ENCODE measurements around the gene GLT8D1. TPM values are rescaled to one million over a fixed set of nuclear protein-coding genes. Genes with fewer than 3 reads are reported as not detected.
"Not testable (repeated sequence)": the region's sequence is repeated elsewhere in the genome, so short reads cannot be mapped to it uniquely, and the experiment has no call there.

GLT8D1 gene
- total RNA-seq, 1 donor from 2014 or later = 79.8 TPM

GRCh38 chr3:52742418-52743041 is 36.9 kb upstream of the GLT8D1 start:
- Mint-ChIP-seq H3K9me3 (ENCODE audit: low read depth) (no peaks in the 10 kb centered on the region), H3K36me3 (ENCODE audit: insufficient read depth) (peaks cover 40% of the 10 kb centered on the region), H3K27me3 (no peaks in the 10 kb centered on the region), H3K4me3 (ENCODE audit: low read depth) (no peak overlapping the region), H3K27ac (no peak overlapping the region), H3K4me1 (ENCODE audit: low read depth) (no peaks in the 10 kb centered on the region)
- no peak for DNase-seq (ENCODE audit: low spot score, unreplicated experiment)
- TF ChIP-seq CTCF (IDR thresholded peaks at IDR 0.05; ENCODE audit: unreplicated experiment) = peak; percentile 54

GRCh38 chr3:52739730-52740129 is 34.1 kb upstream of the GLT8D1 start:
- peaks cover 40% of the 10 kb centered on the region for H3K36me3 Mint-ChIP-seq (ENCODE audit: insufficient read depth)
- H3K4me3 Mint-ChIP-seq (ENCODE audit: low read depth) = no peak overlapping the region
- no peak for DNase-seq (ENCODE audit: low spot score, unreplicated experiment)
- no peaks in the 10 kb centered on the region for H3K27me3 Mint-ChIP-seq
- no peaks in the 10 kb centered on the region for H3K4me1 Mint-ChIP-seq (ENCODE audit: low read depth)
- H3K9me3 Mint-ChIP-seq (ENCODE audit: low read depth) = no peaks in the 10 kb centered on the region
- TF ChIP-seq CTCF (IDR thresholded peaks at IDR 0.05; ENCODE audit: unreplicated experiment) = no peak
- no peak overlapping the region for H3K27ac Mint-ChIP-seq

- no peak overlapping the region for H3K27ac Mint-ChIP-seq
- DNase-seq (ENCODE audit: low spot score, unreplicated experiment) = no peak
- no peak overlapping the region for H3K4me3 Mint-ChIP-seq (ENCODE audit: low read depth)
- no peaks in the 10 kb centered on the region for H3K27me3 Mint-ChIP-seq
- peaks cover 9% of the 10 kb centered on the region for H3K9me3 Mint-ChIP-seq (ENCODE audit: low read depth)
- TF ChIP-seq CTCF (IDR thresholded peaks at IDR 0.05; ENCODE audit: unreplicated experiment) = no peak
- H3K4me1 Mint-ChIP-seq (ENCODE audit: low read depth) = no peaks in the 10 kb centered on the region
- peaks cover 68% of the 10 kb centered on the region for H3K36me3 Mint-ChIP-seq (ENCODE audit: insufficient read depth)
Observed at GRCh38 chr3:52733256-52733891, 27.8 kb upstream of the GLT8D1 start.

- TF ChIP-seq CTCF (IDR thresholded peaks at IDR 0.05; ENCODE audit: unreplicated experiment) = no peak
- H3K4me3 Mint-ChIP-seq (ENCODE audit: low read depth) = no peak overlapping the region
- H3K36me3 Mint-ChIP-seq (ENCODE audit: insufficient read depth) = peaks cover 72% of the 10 kb centered on the region
- no peak for DNase-seq (ENCODE audit: low spot score, unreplicated experiment)
- H3K27me3 Mint-ChIP-seq = no peaks in the 10 kb centered on the region
- no peak overlapping the region for H3K27ac Mint-ChIP-seq
- H3K9me3 Mint-ChIP-seq (ENCODE audit: low read depth) = peaks cover 11% of the 10 kb centered on the region
- H3K4me1 Mint-ChIP-seq (ENCODE audit: low read depth) = no peaks in the 10 kb centered on the region
Observed at GRCh38 chr3:52731590-52731989, 26.0 kb upstream of the GLT8D1 start.

GRCh38 chr3:52730681-52731080 is 25.1 kb upstream of the GLT8D1 start:
- Mint-ChIP-seq H3K27ac (no peak overlapping the region), H3K9me3 (ENCODE audit: low read depth) (peaks cover 11% of the 10 kb centered on the region), H3K36me3 (ENCODE audit: insufficient read depth) (peaks cover 71% of the 10 kb centered on the region), H3K27me3 (no peaks in the 10 kb centered on the region), H3K4me3 (ENCODE audit: low read depth) (no peak overlapping the region), H3K4me1 (ENCODE audit: low read depth) (no peaks in the 10 kb centered on the region)
- no peak for DNase-seq (ENCODE audit: low spot score, unreplicated experiment)
- no peak for TF ChIP-seq CTCF (IDR thresholded peaks at IDR 0.05; ENCODE audit: unreplicated experiment)

GRCh38 chr3:52728753-52729152 is 23.2 kb upstream of the GLT8D1 start:
- H3K4me3 Mint-ChIP-seq (ENCODE audit: low read depth); H3K4me1 Mint-ChIP-seq (ENCODE audit: low read depth); DNase-seq (ENCODE audit: low spot score, unreplicated experiment); H3K27me3 Mint-ChIP-seq: not testable (repeated sequence)
- H3K36me3 Mint-ChIP-seq (ENCODE audit: insufficient read depth) = peaks cover 63% of the 10 kb centered on the region
- H3K27ac Mint-ChIP-seq = peak overlapping the region; percentile 71
- H3K9me3 Mint-ChIP-seq (ENCODE audit: low read depth) = peaks cover 11% of the 10 kb centered on the region

Measured in progenitor cell of endocrine pancreas (in vitro differentiated cells).